Neural progenitor cell (in vitro differentiated cells): ENCODE data around the gene PLA2G2F. TPM values are rescaled to one million over a fixed set of nuclear protein-coding genes. Genes with fewer than 3 reads are reported as not detected.

ENCODE experiments used
- DNase-seq: peaks from one replicate; pipeline ENCODE4 v3.0.0-alpha.2; 2016; ENCODE audit warnings: low spot score
- H2AFZ ChIP-seq: fragments of 200-600 bp; sonication (generic); replicated peaks from 2 replicates; pipeline ENCODE4 v1.6.1; 2016; ENCODE audit warnings: antibody characterized with exemption
- H3F3A ChIP-seq: fragments of 200-600 bp; sonication (generic); 2 replicates; pipeline ENCODE4 v1.6.1; 2016; ENCODE audit warnings: antibody characterized with exemption, low read depth
- H3K27ac ChIP-seq: fragments of 200-600 bp; sonication (generic); 2 replicates; pipeline ENCODE4 v1.5.1; 2016; ENCODE audit warnings: mild to moderate bottlenecking
- H3K27me3 ChIP-seq: fragments of 200-600 bp; sonication (generic); 2 replicates; pipeline ENCODE4 v1.6.1; 2016; ENCODE audit warnings: mild to moderate bottlenecking, moderate library complexity
- H3K36me3 ChIP-seq: fragments of 200-600 bp; sonication (generic); 2 replicates; pipeline ENCODE4 v1.5.1; 2016
- H3K4me1 ChIP-seq: fragments of 200-600 bp; sonication (generic); 2 replicates; pipeline ENCODE4 v1.6.1; 2016; ENCODE audit warnings: mixed run types
- H3K4me2 ChIP-seq: fragments of 200-600 bp; sonication (generic); 2 replicates; pipeline ENCODE4 v1.6.1; 2016
- H3K4me3 ChIP-seq: fragments of 200-600 bp; sonication (generic); 2 replicates; pipeline ENCODE4 v1.5.1; 2016
- H3K79me2 ChIP-seq: fragments of 200-600 bp; sonication (generic); 2 replicates; pipeline ENCODE4 v1.6.1; 2016; ENCODE audit warnings: low read depth
- H3K9ac ChIP-seq: fragments of 200-600 bp; sonication (generic); 2 replicates; pipeline ENCODE4 v1.6.1; 2016
- H3K9me3 ChIP-seq: fragments of 200-600 bp; sonication (generic); 2 replicates; pipeline ENCODE4 v1.5.1; 2016; ENCODE audit warnings: low read depth
- H4K20me1 ChIP-seq: fragments of 200-600 bp; sonication (generic); 2 replicates; pipeline ENCODE4 v1.6.1; 2016; ENCODE audit warnings: low read depth
- H3K27ac Mint-ChIP-seq: 3 replicates; pipeline ENCODE4 v1.8.0; 2021; ENCODE audit warnings: mixed read lengths
- H3K27me3 Mint-ChIP-seq: 2 replicates; pipeline ENCODE4 v1.8.0; 2022; ENCODE audit warnings: low read depth, mild to moderate bottlenecking, inconsistent platforms, moderate library complexity, mixed read lengths; ENCODE audit not compliant: insufficient read depth
- H3K36me3 Mint-ChIP-seq: 3 replicates; pipeline ENCODE4 v1.8.0; 2021; ENCODE audit warnings: mixed read lengths
- H3K4me1 Mint-ChIP-seq: 3 replicates; pipeline ENCODE4 v1.8.0; 2021; ENCODE audit warnings: mixed read lengths
- H3K4me3 Mint-ChIP-seq: 3 replicates; pipeline ENCODE4 v1.8.0; 2021; ENCODE audit warnings: mild to moderate bottlenecking, moderate library complexity, mixed read lengths
- H3K9me3 Mint-ChIP-seq: 3 replicates; pipeline ENCODE4 v1.8.0; 2020; ENCODE audit warnings: mixed read lengths
- EZH2 ChIP-seq: fragments of 200-600 bp; sonication (generic); IDR thresholded peaks from 2 replicates; pipeline ENCODE4 v1.6.1; 2017; ENCODE audit warnings: antibody characterized with exemption, mild to moderate bottlenecking, moderate library complexity
- EZH2phosphoT487 ChIP-seq: fragments of 200-600 bp; sonication (generic); IDR thresholded peaks from 2 replicates; pipeline ENCODE4 v1.6.1; 2017; ENCODE audit warnings: antibody characterized with exemption
- total RNA-seq: library from RNA; depleted of rRNA; stranded (reverse); fragments of >200 nt; gene quantifications from 2 replicates; pipeline ENCODE4 v1.2.3, GENCODE V29; 2015; ENCODE audit warnings: low replicate concordance
- TF ChIP-seq, protein P1 (sequence below): fragments of 200-600 bp; sonication (generic); IDR thresholded peaks from 2 replicates; pipeline ENCODE4 v1.5.1; 2017; ENCODE audit warnings: antibody characterized with exemption, mild to moderate bottlenecking

The PLA2G2F gene
- total RNA-seq, 1 donor from 2014 or later: not detected

GRCh38 chr1:20152599-20152930 lies 13.4 kb downstream of the PLA2G2F start:
- peak overlapping the region; percentile 33 for H3K27ac Mint-ChIP-seq
- H3K9me3 ChIP-seq: no peaks in the 10 kb centered on the region
- no peak overlapping the region for H3K4me2 ChIP-seq
- no peaks in the 10 kb centered on the region for H3K9me3 Mint-ChIP-seq
- H4K20me1 ChIP-seq: no peaks in the 10 kb centered on the region
- no peaks in the 10 kb centered on the region for H3K36me3 Mint-ChIP-seq
- no peak overlapping the region for H2AFZ ChIP-seq
- peaks cover 3% of the 10 kb centered on the region for H3K27me3 Mint-ChIP-seq
- no peak for TF ChIP-seq EZH2
- TF ChIP-seq, protein P1, sequence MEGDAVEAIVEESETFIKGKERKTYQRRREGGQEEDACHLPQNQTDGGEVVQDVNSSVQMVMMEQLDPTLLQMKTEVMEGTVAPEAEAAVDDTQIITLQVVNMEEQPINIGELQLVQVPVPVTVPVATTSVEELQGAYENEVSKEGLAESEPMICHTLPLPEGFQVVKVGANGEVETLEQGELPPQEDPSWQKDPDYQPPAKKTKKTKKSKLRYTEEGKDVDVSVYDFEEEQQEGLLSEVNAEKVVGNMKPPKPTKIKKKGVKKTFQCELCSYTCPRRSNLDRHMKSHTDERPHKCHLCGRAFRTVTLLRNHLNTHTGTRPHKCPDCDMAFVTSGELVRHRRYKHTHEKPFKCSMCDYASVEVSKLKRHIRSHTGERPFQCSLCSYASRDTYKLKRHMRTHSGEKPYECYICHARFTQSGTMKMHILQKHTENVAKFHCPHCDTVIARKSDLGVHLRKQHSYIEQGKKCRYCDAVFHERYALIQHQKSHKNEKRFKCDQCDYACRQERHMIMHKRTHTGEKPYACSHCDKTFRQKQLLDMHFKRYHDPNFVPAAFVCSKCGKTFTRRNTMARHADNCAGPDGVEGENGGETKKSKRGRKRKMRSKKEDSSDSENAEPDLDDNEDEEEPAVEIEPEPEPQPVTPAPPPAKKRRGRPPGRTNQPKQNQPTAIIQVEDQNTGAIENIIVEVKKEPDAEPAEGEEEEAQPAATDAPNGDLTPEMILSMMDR: no peak
- TF ChIP-seq EZH2phosphoT487: no peak
- peaks cover 7% of the 10 kb centered on the region for H3K4me1 Mint-ChIP-seq
- no peaks in the 10 kb centered on the region for H3K4me1 ChIP-seq
- no peak for DNase-seq
- H3K27ac ChIP-seq: no peak overlapping the region
- no peak overlapping the region for H3K9ac ChIP-seq
- no peaks in the 10 kb centered on the region for H3K36me3 ChIP-seq
- H3K4me3 Mint-ChIP-seq: peak overlapping the region; percentile 64
- H3K4me3 ChIP-seq: no peak overlapping the region
- no peaks in the 10 kb centered on the region for H3F3A ChIP-seq
- no peaks in the 10 kb centered on the region for H3K79me2 ChIP-seq
- H3K27me3 ChIP-seq: no peaks in the 10 kb centered on the region

DNA sequence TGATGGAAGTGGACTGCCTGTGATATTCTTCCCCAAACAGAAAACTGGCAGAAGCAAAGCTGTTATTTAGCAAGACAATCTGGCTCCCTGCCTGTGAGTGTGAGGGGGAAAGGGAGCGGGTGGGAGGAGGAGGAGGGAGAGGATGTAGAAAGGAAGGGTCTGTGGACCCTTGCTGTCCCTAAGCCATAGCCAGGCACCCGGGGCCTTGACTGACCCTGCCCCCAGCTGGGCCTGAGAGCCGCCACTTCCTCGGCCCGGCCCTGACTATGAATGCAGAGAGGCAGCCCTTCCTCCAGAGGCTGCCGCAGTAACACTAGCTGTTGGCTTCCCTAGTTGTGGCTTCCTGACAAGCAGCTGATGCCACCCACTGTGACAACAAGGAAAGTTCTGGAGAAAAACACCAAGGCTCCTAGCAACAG lies 13.9 kb downstream of the PLA2G2F start:
- H3K79me2 ChIP-seq: no peaks in the 10 kb centered on the region
- H3K4me2 ChIP-seq: no peak overlapping the region
- peaks cover 7% of the 10 kb centered on the region for H3K4me1 Mint-ChIP-seq
- H3K9me3 Mint-ChIP-seq: no peaks in the 10 kb centered on the region
- TF ChIP-seq, protein P1: no peak
- TF ChIP-seq EZH2 (no peak), EZH2phosphoT487 (no peak)
- peaks cover 3% of the 10 kb centered on the region for H3K27me3 Mint-ChIP-seq
- H3F3A ChIP-seq: no peaks in the 10 kb centered on the region
- H3K27ac Mint-ChIP-seq: no peak overlapping the region
- no peaks in the 10 kb centered on the region for H3K27me3 ChIP-seq
- DNase-seq: peak; percentile 30
- H3K9me3 ChIP-seq: no peaks in the 10 kb centered on the region
- no peak overlapping the region for H2AFZ ChIP-seq
- no peaks in the 10 kb centered on the region for H3K4me1 ChIP-seq
- H3K4me3 ChIP-seq: no peak overlapping the region
- H3K9ac ChIP-seq: no peak overlapping the region
- H3K36me3 ChIP-seq: no peaks in the 10 kb centered on the region
- no peaks in the 10 kb centered on the region for H4K20me1 ChIP-seq
- peak overlapping the region; percentile 39 for H3K4me3 Mint-ChIP-seq
- no peaks in the 10 kb centered on the region for H3K36me3 Mint-ChIP-seq
- no peak overlapping the region for H3K27ac ChIP-seq

GRCh38 chr1:20154301-20154831 lies 15.2 kb downstream of the PLA2G2F start:
- H3K4me1 Mint-ChIP-seq: peaks cover 7% of the 10 kb centered on the region
- Histone ChIP-seq H3F3A (no peaks in the 10 kb centered on the region), H3K36me3 (no peaks in the 10 kb centered on the region), H3K4me1 (no peaks in the 10 kb centered on the region), H3K4me2 (no peak overlapping the region), H4K20me1 (no peaks in the 10 kb centered on the region), H3K9ac (no peak overlapping the region), H3K4me3 (no peak overlapping the region), H3K27me3 (no peaks in the 10 kb centered on the region), H3K9me3 (no peaks in the 10 kb centered on the region), H3K79me2 (no peaks in the 10 kb centered on the region), H2AFZ (no peak overlapping the region), H3K27ac (no peak overlapping the region)
- DNase-seq: no peak
- peaks cover 3% of the 10 kb centered on the region for H3K27me3 Mint-ChIP-seq
- TF ChIP-seq, protein P1: no peak
- TF ChIP-seq EZH2: no peak
- no peak for TF ChIP-seq EZH2phosphoT487
- H3K4me3 Mint-ChIP-seq: no peak overlapping the region
- H3K36me3 Mint-ChIP-seq: no peaks in the 10 kb centered on the region
- H3K27ac Mint-ChIP-seq: peak overlapping the region; percentile 31
- H3K9me3 Mint-ChIP-seq: peaks cover 6% of the 10 kb centered on the region
